K562 (cell line): ENCODE results near the gene CCDC47. TPM values are rescaled to one million over a fixed set of nuclear protein-coding genes. Genes with fewer than 3 reads are reported as not detected.
A peak's percentile ranks its signal among the peaks of the same experiment; 100 is the strongest.

Experiments
- BACH1 ChIP-seq: fragments of 200-800 bp; sonication (Bioruptor generic); IDR thresholded peaks from 2 replicates; pipeline ENCODE4 v1.6.1; 2016; ENCODE audit warnings: missing genetic modification characterization, missing compliant biosample characterization
- CBFB ChIP-seq: sonication (generic); formaldehyde crosslinking; IDR thresholded peaks from 2 replicates; pipeline ENCODE4 v1.4.0; 2020; ENCODE audit warnings: mild to moderate bottlenecking, missing genetic modification reagents
- CEBPB ChIP-seq: fragments of 450-650 bp; IDR thresholded peaks from 2 replicates; pipeline ENCODE4 v1.6.1; 2016; ENCODE audit warnings: missing genetic modification characterization, missing compliant biosample characterization
- CREB3 ChIP-seq: fragments of 450-650 bp; conservative IDR thresholded peaks from 2 replicates; pipeline ENCODE4 v1.6.1; 2016; ENCODE audit warnings: missing genetic modification characterization, low read depth, mild to moderate bottlenecking, missing compliant biosample characterization, moderate library complexity
- CREBBP ChIP-seq: IDR thresholded peaks from one replicate; pipeline ENCODE4 v1.6.1; 2012; ENCODE audit warnings: low read depth, mild to moderate bottlenecking, control low read depth, inconsistent platforms, low read length
- CTBP1 ChIP-seq: fragments of 450-650 bp; IDR thresholded peaks from 2 replicates; pipeline ENCODE4 v1.6.1; 2016; ENCODE audit warnings: borderline replicate concordance
- E2F4 ChIP-seq: sonication (generic); formaldehyde crosslinking; IDR thresholded peaks from 2 replicates; pipeline ENCODE4 v1.8.0; 2022; ENCODE audit warnings: mild to moderate bottlenecking, low read depth, missing genetic modification reagents
- ELF2 ChIP-seq: fragments of 250-450 bp; sonication (Bioruptor Pico); IDR thresholded peaks from 2 replicates; pipeline ENCODE4 v1.5.0; 2021; ENCODE audit warnings: mild to moderate bottlenecking
- FOXA3 ChIP-seq, 2 experiments: fragments of 450-650 bp in 1 of 2; sonication (generic) in 1 of 2; formaldehyde crosslinking; IDR thresholded peaks in 1 of 2; conservative IDR thresholded peaks in 1 of 2; 2 replicates each; pipeline versions ENCODE4 v1.4.0 to v1.8.0; 2020 to 2022; ENCODE audit warnings: mild to moderate bottlenecking in 2 of 2, missing genetic modification reagents in 1 of 2
- GTF2F1 ChIP-seq: IDR thresholded peaks from 2 replicates; pipeline ENCODE4 v1.6.1; 2011; ENCODE audit warnings: low read depth, low read length, improper control_type of control experiment
- LARP7 ChIP-seq: fragments of 450-650 bp; IDR thresholded peaks from 2 replicates; pipeline ENCODE4 v1.6.1; 2016
- LEF1 ChIP-seq: fragments of 450-650 bp; IDR thresholded peaks from 2 replicates; pipeline ENCODE4 v1.6.1; 2016; ENCODE audit warnings: mild to moderate bottlenecking
- MTA2 ChIP-seq: fragments of 450-650 bp; IDR thresholded peaks from 2 replicates; pipeline ENCODE4 v1.6.1; 2016; ENCODE audit warnings: low read depth
- MYNN ChIP-seq, 2 experiments: sonication (generic); formaldehyde crosslinking in 1 of 2; IDR thresholded peaks; 2 replicates each; pipeline versions ENCODE4 v1.5.0 to v1.6.1; 2016 to 2020; ENCODE audit warnings: antibody characterized with exemption in 1 of 2, missing genetic modification reagents in 1 of 2
- NFIC ChIP-seq: fragments of 450-650 bp; IDR thresholded peaks from 2 replicates; pipeline ENCODE4 v1.6.1; 2017; ENCODE audit warnings: mild to moderate bottlenecking, inconsistent platforms
- PHF20 ChIP-seq: fragments of 450-650 bp; IDR thresholded peaks from 2 replicates; pipeline ENCODE4 v1.6.1; 2018; ENCODE audit not compliant: partially characterized antibody
- POLR2H ChIP-seq: IDR thresholded peaks from 2 replicates; pipeline ENCODE4 v1.6.1; 2016; ENCODE audit warnings: missing genetic modification characterization, low read depth, mild to moderate bottlenecking, control low read depth, missing compliant biosample characterization, moderate library complexity
- POLR3A ChIP-seq: IDR thresholded peaks from 2 replicates; pipeline ENCODE4 v1.6.1; 2011; ENCODE audit warnings: borderline replicate concordance, mild to moderate bottlenecking, moderate library complexity; ENCODE audit not compliant: insufficient read length, insufficient read depth; ENCODE audit errors: extremely low read depth
- TARDBP ChIP-seq: fragments of 450-650 bp; IDR thresholded peaks from 2 replicates; pipeline ENCODE4 v1.6.1; 2016
- YBX1 ChIP-seq: fragments of 450-650 bp; IDR thresholded peaks from 2 replicates; pipeline ENCODE4 v1.7.1; 2016; ENCODE audit warnings: mild to moderate bottlenecking
- ZBTB43 ChIP-seq: sonication (generic); formaldehyde crosslinking; IDR thresholded peaks from 2 replicates; pipeline ENCODE4 v1.8.0; 2023; ENCODE audit warnings: mild to moderate bottlenecking, missing genetic modification reagents
- ZNF76 ChIP-seq: fragments of 250-450 bp; sonication (Bioruptor Pico); IDR thresholded peaks from 2 replicates; pipeline ENCODE4 v1.4.0; 2020; ENCODE audit warnings: mild to moderate bottlenecking, moderate library complexity, borderline replicate concordance
- ZNF77 ChIP-seq: fragments of 250-450 bp; sonication (Bioruptor Pico); IDR thresholded peaks from 2 replicates; pipeline ENCODE4 v1.5.0; 2020
- polyA plus RNA-seq, 8 experiments: library from polyadenylated mRNA; depleted of rRNA in 4 of 8; stranded (reverse) in 5 of 8; unstranded in 3 of 8; fragments of >200 nt; fragmentation: Nextera tagmentation in 2 of 8; fragmentation: Illumina TruSeq in 1 of 8; extraction: Ambion mirVana in 2 of 8; extraction: Trizol in 1 of 8; gene quantifications; 2 replicates each; pipeline versions ENCODE4 v1.2.1 to v1.2.3, GENCODE V29; 2011 to 2014; ENCODE audit warnings: inconsistent platforms in 1 of 8, missing spikeins in 1 of 8
- total RNA-seq, 7 experiments: library from RNA; depleted of rRNA in 6 of 7; stranded (reverse); fragments of >200 nt in 6 of 7; fragmentation: Illumina TruSeq in 2 of 7; extraction: Trizol in 2 of 7; gene quantifications; 2 replicates each; pipeline versions ENCODE4 v1.2.1 to v1.2.3, GENCODE V29; 2011 to 2021; ENCODE audit warnings: low replicate concordance in 1 of 7
- TF ChIP-seq, protein P1 (sequence below): fragments of 250-450 bp; sonication (Bioruptor Pico); IDR thresholded peaks from 2 replicates; pipeline ENCODE4 v1.4.0; 2020; ENCODE audit warnings: borderline replicate concordance

Gene CCDC47
- total and polyA plus RNA-seq, 9 of the 15 experiments (the other 6 are each of a cell fraction or from before 2014, with no cell fraction given) = 15.5 to 162 (median 122) TPM

DNA sequence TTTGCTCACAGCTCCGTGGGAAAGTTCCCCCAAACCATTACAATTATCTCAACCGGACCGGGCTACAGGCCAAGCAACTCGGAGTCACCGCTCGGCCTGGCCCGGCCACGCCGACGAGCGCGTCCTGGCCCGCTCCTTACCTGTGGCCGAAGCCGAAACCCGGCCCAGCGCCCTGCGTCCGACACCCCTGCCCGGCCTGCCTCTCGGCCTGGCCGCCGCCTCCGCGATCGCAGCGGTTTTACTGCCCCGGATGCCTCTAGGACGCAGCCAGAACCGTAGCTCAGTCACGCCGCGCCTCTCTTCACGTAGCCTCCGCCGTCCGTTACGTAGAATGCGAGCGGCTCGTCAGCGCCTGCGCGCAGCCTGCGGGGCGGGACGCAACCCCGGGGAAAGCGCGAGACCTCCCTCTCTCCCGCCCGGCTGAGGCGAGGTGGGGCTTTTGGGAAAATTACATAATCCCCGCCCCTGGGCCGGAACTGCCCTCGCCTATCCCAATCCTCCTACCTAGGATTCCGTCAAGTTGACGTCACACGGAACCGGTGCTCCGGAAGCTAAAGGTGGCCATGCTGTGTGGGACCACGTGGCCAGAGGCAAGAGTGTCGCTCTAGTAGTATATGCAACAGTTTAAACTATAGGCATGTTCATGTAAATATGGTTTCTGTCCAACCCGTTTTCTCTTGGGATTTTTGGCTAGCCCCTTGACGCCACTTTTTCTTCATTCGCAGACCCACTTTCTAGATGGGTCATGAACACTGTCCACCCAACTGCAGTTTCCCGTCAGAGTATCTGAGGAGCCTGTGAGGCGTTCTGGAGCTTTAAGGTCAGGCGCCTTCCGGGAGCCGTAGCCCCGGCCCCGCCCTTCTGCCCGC, at the start of gene CCDC47 (continued):
- TF ChIP-seq ZNF76 (peak; percentile 64; the same call in 1 of the 2 replicates), MTA2 (peak; percentile 61), CREB3 (tag) (peak; percentile 64; the same call in 1 of the 2 replicates), GTF2F1 (peak; percentile 61; the same call in 1 of the 2 replicates), FOXA3 (CRISPR knock-in tag; conservative IDR thresholded peaks at IDR 0.05 in 1 of 2, IDR thresholded peaks at IDR 0.05 in 1 of 2) (peak in 1 of 2 experiments; percentile 52; a peak in 1 of 4 replicates), CBFB (CRISPR knock-in tag) (peak; percentile 57; the same call in 1 of the 2 replicates), POLR3A (no peak), PHF20 (peak; percentile 93), NFIC (peak; percentile 41; the same call in 1 of the 2 replicates), TARDBP (no peak), E2F4 (CRISPR knock-in tag) (0 out of 2 replicates have a peak, but pooled peaks have one; percentile 27), ZBTB43 (CRISPR knock-in tag) (no peak), POLR2H (tag) (peak; percentile 92), CREBBP (no peak), LARP7 (no peak), ELF2 (peak; percentile 20; the same call in 1 of the 2 replicates), MYNN (IDR thresholded peaks at IDR 0.05) (no peak), MYNN (CRISPR knock-in tag; IDR thresholded peaks at IDR 0.05) (no peak), CEBPB (tag) (peak; percentile 94), LEF1 (peak; percentile 53), YBX1 (no peak), ZNF77 (CRISPR knock-in tag) (no peak), BACH1 (tag) (no peak), CTBP1 (peak; percentile 54; the same call in 1 of the 2 replicates)
- TF ChIP-seq, protein P1, sequence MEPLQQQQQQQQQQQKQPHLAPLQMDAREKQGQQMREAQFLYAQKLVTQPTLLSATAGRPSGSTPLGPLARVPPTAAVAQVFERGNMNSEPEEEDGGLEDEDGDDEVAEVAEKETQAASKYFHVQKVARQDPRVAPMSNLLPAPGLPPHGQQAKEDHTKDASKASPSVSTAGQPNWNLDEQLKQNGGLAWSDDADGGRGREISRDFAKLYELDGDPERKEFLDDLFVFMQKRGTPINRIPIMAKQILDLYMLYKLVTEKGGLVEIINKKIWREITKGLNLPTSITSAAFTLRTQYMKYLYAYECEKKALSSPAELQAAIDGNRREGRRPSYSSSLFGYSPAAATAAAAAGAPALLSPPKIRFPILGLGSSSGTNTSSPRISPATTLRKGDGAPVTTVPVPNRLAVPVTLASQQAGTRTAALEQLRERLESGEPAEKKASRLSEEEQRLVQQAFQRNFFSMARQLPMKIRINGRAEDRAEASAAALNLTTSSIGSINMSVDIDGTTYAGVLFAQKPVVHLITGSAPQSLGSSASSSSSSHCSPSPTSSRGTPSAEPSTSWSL (CRISPR knock-in tag) = no peak
